H1 (cell line): ENCODE data around the gene IPO9. TPM values are rescaled to one million over a fixed set of nuclear protein-coding genes. Genes with fewer than 3 reads are reported as not detected.

Experiments used
- CTCF ChIA-PET: fragments of 300-600 bp; sonication (Branson Sonifier 250); formaldehyde crosslinking; loops from one replicate; lab custom pipeline; 2021; ENCODE audit not compliant: partially characterized antibody; lab: Charles Lee
- POLR2A ChIA-PET: fragments of 300-600 bp; sonication (Branson Sonifier 250); formaldehyde crosslinking; loops from one replicate; lab custom pipeline; 2021; ENCODE audit warnings: inconsistent platforms; ENCODE audit not compliant: partially characterized antibody; lab: Charles Lee
- DNase-seq, 2 experiments: peaks; one replicate each; pipeline versions ENCODE4 v3.0.0 to v3.0.0-alpha.2; 2010 to 2022; ENCODE audit warnings: low spot score in 2 of 2, low read depth in 1 of 2, mixed read lengths in 1 of 2
- FAIRE-seq: peaks from 2 replicates; lab custom pipeline; 2011; peaks lifted over from hg19 to GRCh38; lab: Jason Lieb, UNC
- H2AFZ ChIP-seq: 2 replicates; pipeline ENCODE4 v1.8.1; 2012; ENCODE audit warnings: low read length, inconsistent platforms
- H2AK5ac ChIP-seq: 2 replicates; pipeline ENCODE4 v1.6.1; 2013; ENCODE audit warnings: low read depth, low read length
- H2BK120ac ChIP-seq: replicated peaks from 2 replicates; pipeline ENCODE3; 2013; ENCODE audit warnings: low read depth, low read length, inconsistent platforms
- H2BK12ac ChIP-seq: 2 replicates; pipeline ENCODE4 v1.6.1; 2013; ENCODE audit warnings: low read depth, low read length
- H2BK15ac ChIP-seq: 2 replicates; pipeline ENCODE4 v1.6.1; 2013; ENCODE audit warnings: low read length
- H2BK20ac ChIP-seq: 2 replicates; pipeline ENCODE4 v1.6.1; 2013; ENCODE audit warnings: low read length
- H2BK5ac ChIP-seq: 2 replicates; pipeline ENCODE4 v1.6.1; 2013; ENCODE audit warnings: low read depth, low read length
- H3K14ac ChIP-seq: 2 replicates; pipeline ENCODE4 v1.6.1; 2013; ENCODE audit warnings: inconsistent platforms; ENCODE audit not compliant: insufficient read length
- H3K18ac ChIP-seq: 2 replicates; pipeline ENCODE4 v1.6.1; 2013; ENCODE audit warnings: low read length; ENCODE audit errors: extremely low read depth
- H3K23ac ChIP-seq: 2 replicates; pipeline ENCODE4 v1.6.1; 2013; ENCODE audit warnings: inconsistent platforms; ENCODE audit not compliant: insufficient read length
- H3K23me2 ChIP-seq: 2 replicates; pipeline ENCODE4 v1.6.1; 2013; ENCODE audit warnings: low read depth, low read length
- H3K27ac ChIP-seq: 2 replicates; pipeline ENCODE4 v1.6.1; 2011; ENCODE audit warnings: low read depth, low read length, inconsistent platforms
- H3K27me3 ChIP-seq, 4 experiments: replicated peaks in 1 of 4; 1 replicate in 1 of 4; 2 replicates in 3 of 4; pipeline versions ENCODE4 v1.6.1 to v1.8.1; 2011 to 2013; ENCODE audit warnings: low read length in 3 of 4, mild to moderate bottlenecking in 3 of 4, inconsistent platforms in 2 of 4, mixed read lengths in 2 of 4, moderate library complexity in 1 of 4; ENCODE audit not compliant: control insufficient read depth in 3 of 4, insufficient read depth in 3 of 4; ENCODE audit errors: extremely low read depth in 1 of 4
- H3K36me3 ChIP-seq, 4 experiments: 2 replicates each; pipeline versions ENCODE4 v1.6.1 to v1.8.1; 2011 to 2013; ENCODE audit warnings: mild to moderate bottlenecking in 4 of 4, low read length in 3 of 4, moderate library complexity in 2 of 4, control low read depth in 1 of 4, inconsistent platforms in 1 of 4; ENCODE audit not compliant: insufficient read depth in 4 of 4, control insufficient read depth in 2 of 4
- H3K4ac ChIP-seq: replicated peaks from 2 replicates; pipeline ENCODE3; 2013; ENCODE audit warnings: low read length, low read depth, mixed read lengths, inconsistent platforms; ENCODE audit not compliant: insufficient read length
- H3K4me1 ChIP-seq, 4 experiments: replicated peaks in 1 of 4; 1 replicate in 1 of 4; 2 replicates in 3 of 4; pipeline versions ENCODE4 v1.6.1 to v1.8.1; 2011 to 2013; ENCODE audit warnings: low read length in 3 of 4, inconsistent platforms in 2 of 4, mixed read lengths in 1 of 4; ENCODE audit not compliant: insufficient read depth in 4 of 4, control insufficient read depth in 3 of 4
- H3K4me2 ChIP-seq, 2 experiments: 2 replicates each; pipeline versions ENCODE4 v1.6.1 to v1.8.1; 2011 to 2013; ENCODE audit warnings: low read depth in 2 of 2, low read length in 2 of 2, control low read depth in 1 of 2, inconsistent platforms in 1 of 2, mild to moderate bottlenecking in 1 of 2; ENCODE audit not compliant: insufficient read depth in 1 of 2
- H3K4me3 ChIP-seq, 4 experiments: fragments of 200-600, 300-600 bp in 1 of 4; sonication (generic), shearing (Covaris generic), sonication (Bioruptor Twin) in 1 of 4; 2 replicates each; pipeline versions ENCODE4 v1.5.1 to v1.8.1; 2011 to 2016; ENCODE audit warnings: low read length in 4 of 4, low read depth in 3 of 4, control low read depth in 2 of 4, inconsistent platforms in 2 of 4, mild to moderate bottlenecking in 2 of 4, mixed read lengths in 1 of 4, moderate library complexity in 1 of 4; ENCODE audit not compliant: insufficient read depth in 2 of 4; ENCODE audit errors: extremely low read depth in 1 of 4
- H3K56ac ChIP-seq: replicated peaks from 2 replicates; pipeline ENCODE3; 2013; ENCODE audit warnings: low read depth, mild to moderate bottlenecking, mixed read lengths, low read length, inconsistent platforms; ENCODE audit not compliant: insufficient read length
- H3K79me1 ChIP-seq: 2 replicates; pipeline ENCODE4 v1.6.1; 2013; ENCODE audit warnings: low read depth, low read length, control low read depth
- H3K79me2 ChIP-seq, 2 experiments: 2 replicates each; pipeline versions ENCODE4 v1.6.1 to v1.8.1; 2012 to 2013; ENCODE audit warnings: low read length in 2 of 2, mild to moderate bottlenecking in 2 of 2, inconsistent platforms in 1 of 2; ENCODE audit not compliant: insufficient read depth in 2 of 2, control insufficient read depth in 1 of 2
- H3K9ac ChIP-seq, 4 experiments: replicated peaks in 1 of 4; 1 replicate in 1 of 4; 2 replicates in 3 of 4; pipeline versions ENCODE4 v1.6.1 to v1.8.1; 2011 to 2013; ENCODE audit warnings: low read depth in 3 of 4, low read length in 3 of 4, control low read depth in 2 of 4, mild to moderate bottlenecking in 2 of 4, moderate library complexity in 2 of 4, inconsistent platforms in 1 of 4; ENCODE audit errors: extremely low read depth in 1 of 4
- H3K9me3 ChIP-seq, 2 experiments: 2 replicates each; pipeline versions ENCODE4 v1.6.1 to v1.8.1; 2012 to 2013; ENCODE audit warnings: mild to moderate bottlenecking in 2 of 2, moderate library complexity in 2 of 2, control low read depth in 1 of 2, inconsistent platforms in 1 of 2, low read depth in 1 of 2, low read length in 1 of 2, mixed read lengths in 1 of 2; ENCODE audit not compliant: insufficient read depth in 2 of 2
- H4K20me1 ChIP-seq, 2 experiments: replicated peaks in 1 of 2; 2 replicates each; pipeline versions ENCODE3 to v1.8.1; 2011 to 2013; ENCODE audit warnings: inconsistent platforms in 2 of 2, low read length in 2 of 2, mild to moderate bottlenecking in 1 of 2; ENCODE audit not compliant: insufficient read depth in 2 of 2, control insufficient read depth in 1 of 2
- H4K5ac ChIP-seq: 2 replicates; pipeline ENCODE4 v1.6.1; 2013; ENCODE audit warnings: low read length, low read depth, mixed read lengths, inconsistent platforms; ENCODE audit not compliant: insufficient read length
- H4K8ac ChIP-seq: 2 replicates; pipeline ENCODE4 v1.8.0; 2013; ENCODE audit warnings: mild to moderate bottlenecking, moderate library complexity, low read length, inconsistent platforms; ENCODE audit not compliant: insufficient read depth; ENCODE audit errors: extremely low read depth
- H4K91ac ChIP-seq: replicated peaks from 2 replicates; pipeline ENCODE3; 2013; ENCODE audit warnings: low read length, mixed read lengths, inconsistent platforms; ENCODE audit not compliant: insufficient read length
- BCL11A ChIP-seq, 2 experiments: IDR thresholded peaks; one replicate each; pipeline ENCODE4 v1.6.1; 2011; ENCODE audit warnings: low read depth in 2 of 2, low read length in 2 of 2, mild to moderate bottlenecking in 2 of 2
- CHD1 ChIP-seq: IDR thresholded peaks from 2 replicates; pipeline ENCODE4 v1.6.1; 2012; ENCODE audit warnings: low read depth, low read length, improper control_type of control experiment
- CHD2 ChIP-seq: IDR thresholded peaks from 2 replicates; pipeline ENCODE4 v1.6.1; 2012; ENCODE audit warnings: low read length, improper control_type of control experiment
- EZH2 ChIP-seq: fragments of 200-600 bp; sonication (generic); IDR thresholded peaks from 2 replicates; pipeline ENCODE4 v1.7.1; 2012; ENCODE audit warnings: low read depth, mild to moderate bottlenecking, moderate library complexity, low read length, inconsistent platforms; ENCODE audit not compliant: severe bottlenecking
- GTF2F1 ChIP-seq: IDR thresholded peaks from 2 replicates; pipeline ENCODE4 v1.6.1; 2012; ENCODE audit warnings: low read depth, low read length, improper control_type of control experiment, borderline replicate concordance
- HDAC2 ChIP-seq, 2 experiments: fragments of 300-600 bp in 1 of 2; sonication (generic) in 1 of 2; IDR thresholded peaks; 2 replicates each; pipeline ENCODE4 v1.6.1; 2011 to 2012; ENCODE audit warnings: low read depth in 2 of 2, low read length in 2 of 2, mild to moderate bottlenecking in 2 of 2, moderate library complexity in 2 of 2, borderline replicate concordance in 1 of 2, inconsistent platforms in 1 of 2
- JUN ChIP-seq: IDR thresholded peaks from 2 replicates; pipeline ENCODE4 v1.6.1; 2011; ENCODE audit warnings: low read depth, mild to moderate bottlenecking, improper control_type of control experiment, low read length
- KDM4A ChIP-seq: IDR thresholded peaks from one replicate; pipeline ENCODE4 v1.7.1; 2012; ENCODE audit warnings: low read depth, mild to moderate bottlenecking, moderate library complexity, low read length, inconsistent platforms; ENCODE audit not compliant: severe bottlenecking
- MAFK ChIP-seq: IDR thresholded peaks from 2 replicates; pipeline ENCODE4 v1.6.1; 2012; ENCODE audit warnings: low read depth, mild to moderate bottlenecking, improper control_type of control experiment, low read length
- POLR2A ChIP-seq, 2 experiments: IDR thresholded peaks; 1 replicate in 1 of 2; 2 replicates in 1 of 2; pipeline ENCODE4 v1.6.1; 2011; ENCODE audit warnings: low read depth in 2 of 2, low read length in 2 of 2, mild to moderate bottlenecking in 2 of 2; ENCODE audit errors: control extremely low read depth in 1 of 2
- POU5F1 ChIP-seq: IDR thresholded peaks from 2 replicates; pipeline ENCODE4 v1.6.1; 2011; ENCODE audit warnings: low read depth, mild to moderate bottlenecking, low read length, moderate library complexity
- TAF1 ChIP-seq: IDR thresholded peaks from 2 replicates; pipeline ENCODE4 v1.6.1; 2011; ENCODE audit warnings: mild to moderate bottlenecking, low read depth, low read length
- TAF7 ChIP-seq: optimal IDR thresholded peaks from 2 replicates; pipeline ENCODE3; 2011; ENCODE audit warnings: low read depth, mild to moderate bottlenecking, inconsistent platforms, low read length, moderate library complexity, borderline replicate concordance
- YY1 ChIP-seq: IDR thresholded peaks from 2 replicates; pipeline ENCODE4 v1.6.1; 2011; ENCODE audit warnings: low read depth, mild to moderate bottlenecking, low read length
- WGBS, 2 experiments: shearing (Covaris generic) in 1 of 2; methylation state at CpG; one replicate each; pipeline versions ENCODE4 v1.1.6 to v1.1.7; 2013 to 2015; ENCODE audit warnings: low lambda C conversion rate in 2 of 2, mixed read lengths in 2 of 2, inconsistent platforms in 1 of 2, low coverage in 1 of 2, missing lambda C conversion rate in 1 of 2; ENCODE audit not compliant: insufficient replicate concordance in 2 of 2, insufficient coverage in 1 of 2, insufficient read length in 1 of 2; ENCODE audit errors: extremely low coverage in 1 of 2, missing lambda C conversion rate in 1 of 2; 5-methylcytosine and 5-hydroxymethylcytosine counted together
- polyA plus RNA-seq, 7 experiments: library from polyadenylated mRNA; depleted of rRNA in 3 of 7; stranded (reverse) in 5 of 7; unstranded in 2 of 7; fragments of >200 nt in 5 of 7; fragments of 200-250 nt in 2 of 7; gene quantifications; 1 replicate in 5 of 7; 2 replicates in 1 of 7; 4 replicates in 1 of 7; pipeline versions ENCODE4 v1.2.1 to v1.2.3, GENCODE V29; 2011 to 2013; ENCODE audit warnings: missing spikeins in 2 of 7, mixed read lengths in 2 of 7
- total RNA-seq: library from RNA; stranded (reverse); fragmentation: NEBNext Ultra II Directional; extraction: Animal tissue kit (Norgen Biotek cat#: 25700); gene quantifications from 2 replicates; pipeline ENCODE4 v1.2.1, GENCODE V29; 2021
- TF ChIP-seq, protein P1 (sequence below): IDR thresholded peaks from 2 replicates; pipeline ENCODE4 v1.6.1; 2011; ENCODE audit warnings: low read depth, mild to moderate bottlenecking, low read length; ENCODE audit not compliant: insufficient read depth

The IPO9 gene
- total and polyA plus RNA-seq, 2 of the 8 experiments (the other 6 are each of a cell fraction or from before 2014, with no cell fraction given), result 61.0 to 122 TPM

DNA sequence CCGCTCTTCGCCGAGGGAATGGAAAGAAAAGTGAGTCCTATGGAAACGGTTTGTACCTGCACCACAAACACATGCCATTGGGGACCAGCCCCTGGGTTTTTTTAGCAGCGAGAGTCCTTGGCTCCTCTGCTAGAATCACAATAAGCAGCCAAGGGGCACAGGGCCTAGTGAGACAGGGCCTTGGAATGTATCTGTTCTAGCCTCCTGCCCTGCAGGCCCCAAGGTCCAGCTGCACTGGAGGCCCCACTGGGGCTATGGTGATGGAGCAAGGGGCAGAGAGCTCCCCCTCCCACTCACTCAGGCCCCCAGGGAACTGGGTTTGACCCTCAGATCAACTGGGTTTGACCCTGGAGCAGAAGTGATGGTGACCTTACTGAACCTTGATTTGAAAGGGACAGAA, 74.2 kb downstream of the IPO9 start:
- H3K4me1 ChIP-seq, result no peaks in the 10 kb centered on the region
- no peaks in the 10 kb centered on the region for H3K79me1 ChIP-seq
- DNase-seq (no peak), FAIRE-seq (no peak)
- H4K91ac ChIP-seq, result no peak overlapping the region
- H3K27ac ChIP-seq, result no peak overlapping the region
- no peaks in the 10 kb centered on the region for H3K23me2 ChIP-seq
- H4K5ac ChIP-seq, result no peak overlapping the region
- H3K14ac ChIP-seq, result no peak overlapping the region
- no peak overlapping the region for H3K18ac ChIP-seq
- no peak overlapping the region for H2BK15ac ChIP-seq
- H3K9ac ChIP-seq, result no peak overlapping the region
- ChIA-PET CTCF (interaction anchor here (0.8 to 12.4 kb wide), 11 partner anchors 8 to 216 kb away, joined by 3 to 147 read pairs (median 4); partner anchors contain the start of gene LMOD1), POLR2A (interaction anchor here (1.4 to 2.0 kb wide), 4 partner anchors 19 to 102 kb away, joined by 3 to 5 read pairs (median 4); partner anchors contain the start of gene TIMM17A)
- no peaks in the 10 kb centered on the region for H4K20me1 ChIP-seq
- H3K23ac ChIP-seq, result no peak overlapping the region
- H2AFZ ChIP-seq, result no peak overlapping the region
- H3K56ac ChIP-seq, result no peak overlapping the region
- no peak overlapping the region for H2BK120ac ChIP-seq
- H3K4ac ChIP-seq, result no peak overlapping the region
- no peak overlapping the region for H2BK5ac ChIP-seq
- no peaks in the 10 kb centered on the region for H3K36me3 ChIP-seq
- H2BK20ac ChIP-seq, result no peak overlapping the region
- no peak overlapping the region for H2BK12ac ChIP-seq
- no peaks in the 10 kb centered on the region for H3K27me3 ChIP-seq
- H3K9me3 ChIP-seq, result no peaks in the 10 kb centered on the region
- no peak overlapping the region for H3K4me2 ChIP-seq
- no peak overlapping the region for H3K4me3 ChIP-seq
- 90% methylated on average over 5 of the region's 5 CpGs; no CpG with 5 or more reads in 1 of the 2 experiments for WGBS, 2 experiments
- no peak overlapping the region for H4K8ac ChIP-seq
- no peak overlapping the region for H2AK5ac ChIP-seq
- H3K79me2 ChIP-seq, result no peaks in the 10 kb centered on the region
- TF ChIP-seq BCL11A (IDR thresholded peaks at IDR 0.05; ENCODE audit: low read depth in 2 of 2, low read length in 2 of 2), result no peak
- TF ChIP-seq CHD1, result no peak
- no peak for TF ChIP-seq EZH2
- no peak for TF ChIP-seq GTF2F1
- no peak for TF ChIP-seq HDAC2 (IDR thresholded peaks at IDR 0.05; ENCODE audit: borderline replicate concordance in 1 of 2, low read depth in 2 of 2, low read length in 2 of 2)
- TF ChIP-seq CHD2, result no peak
- no peak for TF ChIP-seq POU5F1
- TF ChIP-seq TAF1, result no peak
- TF ChIP-seq MAFK, result no peak
- TF ChIP-seq POLR2A (IDR thresholded peaks at IDR 0.05; ENCODE audit: control extremely low read depth in 1 of 2, low read depth in 2 of 2, low read length in 2 of 2), result no peak
- TF ChIP-seq, protein P1, sequence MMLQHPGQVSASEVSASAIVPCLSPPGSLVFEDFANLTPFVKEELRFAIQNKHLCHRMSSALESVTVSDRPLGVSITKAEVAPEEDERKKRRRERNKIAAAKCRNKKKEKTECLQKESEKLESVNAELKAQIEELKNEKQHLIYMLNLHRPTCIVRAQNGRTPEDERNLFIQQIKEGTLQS, result no peak
- no peak for TF ChIP-seq TAF7
- no peak for TF ChIP-seq YY1
- TF ChIP-seq JUN, result no peak
- TF ChIP-seq KDM4A, result no peak
